Astrocyte (in vitro differentiated cells and primary cell): Measurements from ENCODE around the gene FGF12.

Experiments
- EZH2 ChIP-seq: IDR thresholded peaks from 2 replicates; pipeline ENCODE4 v1.6.1; 2012; ENCODE audit warnings: mild to moderate bottlenecking, low read length, inconsistent platforms; ENCODE audit not compliant: insufficient read depth
- TF ChIP-seq, protein P1 (sequence below): IDR thresholded peaks from 2 replicates; pipeline ENCODE4 v1.5.1; 2011; ENCODE audit warnings: low read depth, mild to moderate bottlenecking, inconsistent platforms, low read length, moderate library complexity; ENCODE audit not compliant: insufficient read depth

DNA sequence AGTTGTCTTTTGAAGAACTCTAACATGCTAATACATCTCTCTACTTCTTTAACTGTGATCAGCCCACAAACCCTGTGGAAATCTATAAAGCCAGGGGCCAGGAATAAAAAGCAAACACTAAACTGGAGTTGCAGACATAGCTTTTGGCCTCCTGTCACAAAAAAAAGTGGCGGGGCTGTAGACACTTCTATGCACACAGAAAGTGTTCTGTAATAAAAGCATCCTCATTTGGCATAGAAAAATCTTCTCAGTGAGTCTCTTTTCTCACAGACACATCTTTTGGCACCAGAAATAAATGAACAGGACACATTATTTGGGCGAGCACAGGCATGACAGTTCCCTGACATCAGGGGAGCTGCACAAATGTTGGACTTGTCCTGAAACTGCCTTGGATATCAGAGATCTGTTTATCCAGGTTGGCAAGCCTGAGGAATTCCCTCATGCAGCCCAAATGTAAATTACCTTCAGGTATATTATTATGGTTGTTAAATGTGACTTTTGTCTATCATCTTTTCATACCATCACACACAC lies 355.4 kb downstream of the FGF12 start:
- TF ChIP-seq, protein P1, sequence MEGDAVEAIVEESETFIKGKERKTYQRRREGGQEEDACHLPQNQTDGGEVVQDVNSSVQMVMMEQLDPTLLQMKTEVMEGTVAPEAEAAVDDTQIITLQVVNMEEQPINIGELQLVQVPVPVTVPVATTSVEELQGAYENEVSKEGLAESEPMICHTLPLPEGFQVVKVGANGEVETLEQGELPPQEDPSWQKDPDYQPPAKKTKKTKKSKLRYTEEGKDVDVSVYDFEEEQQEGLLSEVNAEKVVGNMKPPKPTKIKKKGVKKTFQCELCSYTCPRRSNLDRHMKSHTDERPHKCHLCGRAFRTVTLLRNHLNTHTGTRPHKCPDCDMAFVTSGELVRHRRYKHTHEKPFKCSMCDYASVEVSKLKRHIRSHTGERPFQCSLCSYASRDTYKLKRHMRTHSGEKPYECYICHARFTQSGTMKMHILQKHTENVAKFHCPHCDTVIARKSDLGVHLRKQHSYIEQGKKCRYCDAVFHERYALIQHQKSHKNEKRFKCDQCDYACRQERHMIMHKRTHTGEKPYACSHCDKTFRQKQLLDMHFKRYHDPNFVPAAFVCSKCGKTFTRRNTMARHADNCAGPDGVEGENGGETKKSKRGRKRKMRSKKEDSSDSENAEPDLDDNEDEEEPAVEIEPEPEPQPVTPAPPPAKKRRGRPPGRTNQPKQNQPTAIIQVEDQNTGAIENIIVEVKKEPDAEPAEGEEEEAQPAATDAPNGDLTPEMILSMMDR, result no peak
- TF ChIP-seq EZH2, result no peak
